AG09309 (cell line): ENCODE results near the gene CHST2.
A peak's percentile ranks its signal among the peaks of the same experiment; 100 is the strongest.

Source experiments
- DNase-seq: peaks from one replicate; pipeline ENCODE4 v3.0.0-alpha.2; 2010; ENCODE audit warnings: low read depth
- H3K4me3 ChIP-seq: 2 replicates; pipeline ENCODE4 v1.5.1; 2011; ENCODE audit warnings: mild to moderate bottlenecking, low read depth, low read length, moderate library complexity; ENCODE audit not compliant: control insufficient read depth
- CTCF ChIP-seq: IDR thresholded peaks from 2 replicates; pipeline ENCODE4 v1.5.1; 2011; ENCODE audit warnings: mild to moderate bottlenecking, low read depth, low read length, inconsistent platforms; ENCODE audit not compliant: insufficient read depth, control insufficient read depth; ENCODE audit errors: missing control alignments

CHST2 gene

GRCh38 chr3:143135150-143135549 lies 15.6 kb downstream of the CHST2 start:
- peak; percentile 84 for DNase-seq
- TF ChIP-seq CTCF = peak; percentile 29

GRCh38 chr3:143137435-143138036 lies 18.0 kb downstream of the CHST2 start:
- no peak for DNase-seq
- no peak for TF ChIP-seq CTCF
- no peak overlapping the region for H3K4me3 ChIP-seq

More at GRCh38 chr3:143135150-143135549, 15.6 kb downstream of the CHST2 start:
- no peak overlapping the region for H3K4me3 ChIP-seq

DNA sequence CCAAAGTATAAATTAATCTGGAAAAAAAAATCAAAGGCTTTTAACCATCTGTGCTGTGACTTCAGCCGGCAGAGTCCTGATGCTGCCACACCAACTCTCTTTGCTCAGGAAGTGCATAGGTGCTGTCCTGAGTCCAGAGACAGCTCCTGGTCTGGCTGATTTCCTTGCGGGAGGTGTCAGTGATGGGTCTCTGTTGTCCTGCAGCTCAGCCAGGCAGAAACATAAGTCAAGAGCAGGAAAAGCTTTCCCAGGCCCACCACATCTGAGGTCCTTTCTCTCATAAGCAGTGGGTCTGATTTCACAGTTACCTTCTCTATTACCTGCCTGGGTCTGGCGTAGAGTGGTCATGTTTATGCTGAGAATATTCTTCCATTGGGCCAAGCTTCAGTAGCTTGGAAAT lies 19.4 kb downstream of the CHST2 start:
- no peak for DNase-seq
- no peak for TF ChIP-seq CTCF
- no peak overlapping the region for H3K4me3 ChIP-seq

- no peak overlapping the region for H3K4me3 ChIP-seq
- no peak for TF ChIP-seq CTCF
- DNase-seq = no peak
Measured at GRCh38 chr3:143139762-143140161, 20.2 kb downstream of the CHST2 start.

DNA sequence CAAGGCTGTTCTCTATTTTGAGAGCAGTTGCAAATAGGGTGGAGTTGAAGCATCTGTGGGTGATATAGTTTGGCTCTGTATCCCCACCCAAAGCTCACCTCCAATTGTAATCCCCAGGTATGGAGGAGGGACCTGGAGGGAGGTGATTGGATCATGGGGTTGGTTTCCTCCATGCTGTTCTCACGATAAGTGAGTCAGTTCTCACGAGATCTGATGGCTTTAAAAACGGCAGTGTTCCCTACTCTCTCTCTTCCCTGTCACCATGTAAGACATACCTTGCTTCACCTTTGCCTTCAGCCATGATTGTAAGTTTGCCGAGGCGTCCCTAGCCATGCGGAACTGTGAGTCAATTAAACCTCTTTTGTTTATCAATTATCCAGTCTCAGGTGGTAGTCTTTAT lies 21.0 kb downstream of the CHST2 start:
- DNase-seq = no peak
- no peak overlapping the region for H3K4me3 ChIP-seq
- TF ChIP-seq CTCF = no peak

GRCh38 chr3:143142354-143142753 lies 22.8 kb downstream of the CHST2 start:
- TF ChIP-seq CTCF = no peak
- H3K4me3 ChIP-seq = no peak overlapping the region
- no peak for DNase-seq

GRCh38 chr3:143145906-143146305 lies 26.3 kb downstream of the CHST2 start:
- H3K4me3 ChIP-seq = no peak overlapping the region
- no peak for DNase-seq
- TF ChIP-seq CTCF = no peak
